Activated naive CD4-positive, alpha-beta T cell treated with anti-CD3 and anti-CD28 coated beads, Interleukin-2, amount 50 U/mL, for 16 hours (primary cell): ENCODE measurements around the gene LCLAT1.
"Not testable (repeated sequence)": the region's sequence is repeated elsewhere in the genome, so short reads cannot be mapped to it uniquely, and the experiment has no call there.

Experiments
- DNase-seq: peaks from one replicate; pipeline ENCODE4 v3.0.0-alpha.2; 2020

Gene LCLAT1

GRCh38 chr2:30612371-30612770 is 165.3 kb downstream of the LCLAT1 start:
- no peak for DNase-seq

DNA sequence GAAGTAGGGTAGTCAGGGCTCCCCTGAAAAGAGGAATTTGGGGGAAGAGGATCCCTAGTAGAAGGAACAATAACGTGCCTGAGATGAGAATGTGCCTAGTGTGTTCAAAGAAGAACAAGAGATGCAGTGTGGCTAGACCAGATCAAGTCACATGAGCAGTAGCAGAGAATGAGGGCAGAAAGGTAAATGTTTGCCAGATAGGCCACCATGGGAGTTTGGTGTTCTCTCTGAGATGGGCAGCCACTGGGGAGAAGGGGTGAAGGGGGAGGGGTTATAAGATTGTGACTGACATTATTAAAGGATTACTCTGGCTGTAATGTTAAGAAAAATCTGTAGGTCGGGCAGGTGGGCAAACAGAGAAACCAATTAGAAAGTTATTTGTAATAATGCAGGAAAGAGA is 166.0 kb downstream of the LCLAT1 start:
- no peak for DNase-seq

- DNase-seq: not testable (repeated sequence)
Measured at GRCh38 chr2:30614227-30614626, 167.2 kb downstream of the LCLAT1 start.

- no peak for DNase-seq
Measured at GRCh38 chr2:30615926-30616325, 168.9 kb downstream of the LCLAT1 start.

DNA sequence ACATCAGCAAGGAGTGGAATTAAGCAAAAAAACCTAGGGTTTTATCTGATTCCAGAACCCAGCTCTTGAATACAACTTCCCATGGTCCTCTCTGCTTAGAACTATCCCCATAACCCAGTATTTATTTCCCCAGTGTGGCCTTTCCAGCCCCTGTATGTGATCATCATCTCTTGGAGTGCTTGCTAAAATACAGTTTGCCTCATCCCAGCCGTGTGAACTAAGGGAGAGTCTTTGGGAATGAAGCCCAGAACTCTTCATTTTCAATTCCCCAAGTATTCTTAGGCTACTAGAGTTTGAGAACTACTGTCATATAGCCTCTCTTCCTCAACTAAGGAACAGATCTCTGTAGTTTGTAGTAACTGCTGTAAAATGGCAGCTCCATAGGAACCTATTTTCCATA is 173.1 kb downstream of the LCLAT1 start:
- no peak for DNase-seq

DNA sequence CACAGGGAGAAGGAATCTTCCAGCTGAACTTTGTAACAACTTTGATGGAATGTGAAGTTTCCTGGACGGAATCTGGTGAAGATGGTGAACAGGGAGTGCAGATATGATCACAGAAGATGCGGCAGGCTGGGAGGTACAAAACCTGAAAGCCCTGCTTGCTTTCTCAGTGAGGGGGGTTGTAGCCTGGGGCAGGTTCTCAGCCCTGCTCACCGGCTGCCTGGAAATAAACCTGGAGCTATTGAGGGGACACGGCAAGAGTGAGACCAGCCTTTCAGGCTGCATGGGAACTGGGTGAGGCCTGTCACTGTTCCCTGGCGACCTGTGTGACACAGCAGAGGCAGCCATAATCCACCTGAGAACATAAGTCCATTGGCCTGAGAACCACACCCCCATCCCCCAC is 174.8 kb downstream of the LCLAT1 start:
- no peak for DNase-seq

DNA sequence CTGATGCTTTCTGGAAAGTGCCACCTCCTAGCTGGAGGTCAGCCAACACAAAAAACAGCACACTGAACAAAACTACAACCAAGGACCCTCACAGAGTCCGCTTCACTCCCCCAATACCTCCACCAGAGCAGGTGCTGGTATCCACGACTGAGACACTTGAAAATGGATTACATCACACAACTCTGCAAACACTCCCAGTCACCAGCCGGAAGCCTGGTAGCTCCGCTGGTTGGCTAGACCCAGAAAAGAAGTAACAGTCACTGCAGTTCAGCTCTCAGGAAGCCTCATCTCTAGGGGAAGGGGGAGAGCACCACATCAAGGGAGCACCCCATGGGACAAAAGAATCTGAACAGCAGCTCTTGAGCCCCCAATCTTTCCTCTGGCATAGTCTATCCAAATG is 175.4 kb downstream of the LCLAT1 start:
- no peak for DNase-seq

- DNase-seq: no peak
Measured at GRCh38 chr2:30625276-30625675, 178.2 kb downstream of the LCLAT1 start.

DNA sequence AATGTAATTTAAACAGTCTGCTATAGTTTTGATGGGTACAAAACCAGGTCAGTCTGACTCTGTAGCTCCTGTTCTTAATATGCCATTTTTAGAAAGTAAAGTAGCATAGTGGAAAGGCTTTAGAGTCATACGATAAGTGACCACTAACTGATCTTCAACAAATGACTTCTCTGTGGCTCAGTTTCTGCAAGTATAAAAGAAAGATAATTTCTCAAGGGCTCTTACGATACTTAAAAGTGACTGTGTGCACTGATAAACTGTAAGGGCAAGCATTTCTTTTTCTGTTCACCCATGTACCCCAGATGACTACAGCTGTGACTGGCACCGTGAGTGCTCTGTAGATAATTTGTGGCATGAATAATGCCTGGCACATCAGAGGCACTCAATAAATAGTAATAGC is 178.7 kb downstream of the LCLAT1 start:
- DNase-seq: no peak

- no peak for DNase-seq
Measured at GRCh38 chr2:30626397-30626796, 179.4 kb downstream of the LCLAT1 start.

GRCh38 chr2:30627151-30627550 is 180.1 kb downstream of the LCLAT1 start:
- no peak for DNase-seq

DNA sequence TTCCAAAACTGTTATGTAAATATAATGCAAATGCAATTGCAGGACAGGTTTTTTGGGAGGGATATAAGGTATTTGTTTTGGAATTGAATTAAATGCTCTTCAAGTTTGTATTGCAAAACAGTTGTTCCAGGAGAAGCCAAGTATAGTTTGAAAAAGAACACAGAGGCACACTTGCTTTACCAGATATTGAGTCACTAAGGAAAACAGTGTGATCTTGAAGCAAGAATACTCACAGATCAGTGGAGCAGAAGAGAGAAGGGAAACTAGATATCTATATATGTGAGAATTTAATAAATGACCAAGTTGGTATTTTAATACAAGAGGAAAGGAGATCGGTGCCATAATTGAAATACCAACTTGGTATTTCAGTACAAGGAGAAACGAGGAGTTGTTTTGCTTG is 181.3 kb downstream of the LCLAT1 start:
- DNase-seq: no peak

- DNase-seq: no peak
Measured at GRCh38 chr2:30629866-30630265, 182.8 kb downstream of the LCLAT1 start.

DNA sequence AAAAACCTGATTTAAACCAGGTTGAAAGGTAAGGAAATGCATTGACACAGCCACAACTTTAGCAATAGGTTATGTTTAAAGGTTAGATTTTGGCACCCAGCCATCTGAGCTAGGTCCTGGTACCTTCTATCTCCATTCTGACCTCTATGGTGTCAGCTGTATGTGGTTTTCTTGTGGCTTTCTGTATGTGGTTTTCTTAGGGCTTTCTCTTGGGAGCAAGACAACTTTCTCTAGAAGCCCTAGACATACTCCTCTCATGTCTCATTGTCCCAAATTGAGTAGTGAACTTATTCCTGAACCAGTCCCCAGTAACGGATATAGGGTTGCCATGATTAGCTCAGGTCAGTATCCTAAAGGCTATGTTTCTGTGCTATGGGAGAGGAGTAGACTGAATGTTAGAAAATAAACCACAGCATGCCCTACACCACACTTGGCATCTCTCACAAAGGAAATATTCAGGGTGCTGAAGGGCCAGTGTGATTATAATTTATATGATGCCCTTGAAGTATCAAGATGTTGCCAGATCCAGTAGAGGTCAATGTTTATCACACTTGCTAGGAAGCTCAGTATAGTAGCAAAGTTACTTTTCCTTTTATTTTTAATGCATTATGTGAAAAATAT is 184.1 kb downstream of the LCLAT1 start:
- DNase-seq: no peak

GRCh38 chr2:30633039-30633438 is 186.0 kb downstream of the LCLAT1 start:
- no peak for DNase-seq

GRCh38 chr2:30636311-30636710 is 189.3 kb downstream of the LCLAT1 start:
- DNase-seq: no peak

DNA sequence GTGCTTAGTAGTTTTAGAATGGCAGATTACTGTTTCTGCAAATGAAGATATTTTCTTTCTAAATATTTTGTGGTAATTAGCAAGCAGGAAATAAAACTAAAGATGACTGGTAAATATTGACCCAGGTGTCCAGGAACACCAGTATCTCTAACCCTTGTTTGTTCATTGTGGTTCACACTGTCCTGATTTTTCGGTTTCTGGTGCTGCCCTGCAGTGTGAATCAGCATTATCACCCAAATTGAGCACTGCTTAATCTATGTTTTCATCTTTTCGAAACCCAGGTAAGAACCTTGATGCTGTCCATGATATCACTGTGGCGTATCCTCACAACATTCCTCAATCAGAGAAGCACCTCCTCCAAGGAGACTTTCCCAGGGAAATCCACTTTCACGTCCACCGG is 192.8 kb downstream of the LCLAT1 start:
- no peak for DNase-seq

GRCh38 chr2:30641765-30642345 is 194.8 kb downstream of the LCLAT1 start:
- no peak for DNase-seq

DNA sequence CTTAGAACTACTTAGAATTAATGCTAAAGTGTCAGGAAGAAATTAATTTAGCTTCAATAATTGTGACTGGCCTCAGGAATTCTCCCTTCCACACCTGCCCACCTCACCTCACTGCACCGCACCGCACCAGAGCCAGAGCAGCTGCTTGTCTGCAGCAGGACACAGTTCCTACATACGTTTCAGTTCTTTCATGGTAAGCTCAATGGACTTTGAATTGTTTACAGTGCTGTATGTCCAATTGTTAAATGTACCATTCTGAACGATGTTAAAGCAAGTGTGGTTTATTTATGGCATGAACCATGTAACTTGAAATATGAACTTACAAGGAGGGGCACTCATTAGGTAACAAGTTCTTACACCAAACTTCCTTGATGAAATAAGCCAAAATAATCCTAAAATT is 196.0 kb downstream of the LCLAT1 start:
- DNase-seq: not testable (repeated sequence)

GRCh38 chr2:30643674-30644073 is 196.6 kb downstream of the LCLAT1 start:
- DNase-seq: no peak

- DNase-seq: no peak
Measured at GRCh38 chr2:30645081-30645744, 198.2 kb downstream of the LCLAT1 start.

- no peak for DNase-seq
Measured at GRCh38 chr2:30645745-30646119, 198.7 kb downstream of the LCLAT1 start.

- no peak for DNase-seq
Measured at GRCh38 chr2:30647752-30648457, 200.9 kb downstream of the LCLAT1 start.

GRCh38 chr2:30649278-30649677 is 202.2 kb downstream of the LCLAT1 start:
- DNase-seq: no peak
